Glutamatergic neuron (in vitro differentiated cells): ENCODE results near the gene RPA1. TPM values are rescaled to one million over a fixed set of nuclear protein-coding genes. Genes with fewer than 3 reads are reported as not detected.

Experiments used
- DNase-seq: peaks from one replicate; pipeline ENCODE4 v3.0.0; 2022
- H3K27ac Mint-ChIP-seq: one replicate; pipeline ENCODE4 v1.8.0; 2020; ENCODE audit warnings: mild to moderate bottlenecking, mixed read lengths, inconsistent platforms; ENCODE audit not compliant: unreplicated experiment
- H3K27me3 Mint-ChIP-seq: one replicate; pipeline ENCODE4 v1.8.0; 2020; ENCODE audit warnings: mild to moderate bottlenecking, moderate library complexity, mixed read lengths, inconsistent platforms; ENCODE audit not compliant: unreplicated experiment
- H3K36me3 Mint-ChIP-seq: one replicate; pipeline ENCODE4 v1.8.0; 2020; ENCODE audit warnings: mild to moderate bottlenecking, mixed read lengths, inconsistent platforms; ENCODE audit not compliant: unreplicated experiment
- H3K4me1 Mint-ChIP-seq: one replicate; pipeline ENCODE4 v1.8.0; 2020; ENCODE audit warnings: mild to moderate bottlenecking, low read depth, mixed read lengths, inconsistent platforms; ENCODE audit not compliant: unreplicated experiment
- H3K4me3 Mint-ChIP-seq: one replicate; pipeline ENCODE4 v1.8.0; 2020; ENCODE audit warnings: mild to moderate bottlenecking, mixed read lengths, inconsistent platforms; ENCODE audit not compliant: unreplicated experiment
- H3K9me3 Mint-ChIP-seq: one replicate; pipeline ENCODE4 v1.8.0; 2020; ENCODE audit warnings: mild to moderate bottlenecking, moderate library complexity, mixed read lengths, inconsistent platforms; ENCODE audit not compliant: unreplicated experiment
- CTCF ChIP-seq: fragments of 200-600 bp; sonication (generic); IDR thresholded peaks from one replicate; pipeline ENCODE4 v1.5.0; 2021; ENCODE audit not compliant: partially characterized antibody, unreplicated experiment
- long read RNA-seq: library from polyadenylated mRNA; unstranded; transcript quantifications from one replicate; pipeline ENCODE4 v2.0.0, GENCODE V29; 2020; ENCODE audit not compliant: unreplicated experiment
- total RNA-seq: library from RNA; stranded (reverse); fragmentation: NEBNext Ultra II Directional; extraction: Animal tissue kit (Norgen Biotek cat#: 25700); gene quantifications from one replicate; pipeline ENCODE4 v1.2.1, GENCODE V29; 2021; ENCODE audit not compliant: unreplicated experiment

The RPA1 gene
- 43.4 TPM for total RNA-seq
- long read RNA-seq, full-length matches to known transcripts, result 21 of 26 reads
- long read RNA-seq, partial matches to known transcripts, result 3 of 26 reads
- long read RNA-seq, other reads (novel, unspliced or antisense), result 2 of 26 reads

- H3K9me3 Mint-ChIP-seq, result peaks cover 9% of the 10 kb centered on the region
- H3K4me1 Mint-ChIP-seq, result peaks cover 10% of the 10 kb centered on the region
- TF ChIP-seq CTCF, result no peak
- H3K4me3 Mint-ChIP-seq, result peak within 1 kb of the TSS; percentile 93
- no peaks in the 10 kb centered on the region for H3K36me3 Mint-ChIP-seq
- H3K27ac Mint-ChIP-seq, result peak within 1 kb of the TSS; percentile 16
- H3K27me3 Mint-ChIP-seq, result no peaks in the 10 kb centered on the region
- DNase-seq, result peak; percentile 91
These were observed at the start of gene RPA1, which contains the start of gene SMYD4 for GRCh38 chr17:1829592-1830257. TSS of gene RPA1 (plus strand) at chr17:1830005. CDS start at chr17:1830094, 89 bp downstream. TSS of gene SMYD4 (minus strand) at chr17:1829902. CDS start at chr17:1827994, 1,908 bp downstream.

GRCh38 chr17:1782171-1782567 lies 47.6 kb upstream of the RPA1 start:
- no peaks in the 10 kb centered on the region for H3K36me3 Mint-ChIP-seq

GRCh38 chr17:1783271-1783670 lies 46.5 kb upstream of the RPA1 start:
- DNase-seq, result no peak
- Mint-ChIP-seq H3K27ac (peak overlapping the region; percentile 21), H3K27me3 (peaks cover 2% of the 10 kb centered on the region), H3K4me1 (peaks cover 13% of the 10 kb centered on the region), H3K36me3 (no peaks in the 10 kb centered on the region), H3K4me3 (no peak overlapping the region), H3K9me3 (peaks cover 3% of the 10 kb centered on the region)
- no peak for TF ChIP-seq CTCF

More at GRCh38 chr17:1782171-1782567, 47.6 kb upstream of the RPA1 start:
- H3K9me3 Mint-ChIP-seq, result peaks cover 7% of the 10 kb centered on the region
- peaks cover 13% of the 10 kb centered on the region for H3K4me1 Mint-ChIP-seq
- no peak overlapping the region for H3K4me3 Mint-ChIP-seq
- TF ChIP-seq CTCF, result no peak
- H3K27me3 Mint-ChIP-seq, result peaks cover 2% of the 10 kb centered on the region
- DNase-seq, result no peak
- H3K27ac Mint-ChIP-seq, result no peak overlapping the region

GRCh38 chr17:1783834-1784611 lies 45.8 kb upstream of the RPA1 start:
- peaks cover 3% of the 10 kb centered on the region for H3K9me3 Mint-ChIP-seq
- H3K36me3 Mint-ChIP-seq, result no peaks in the 10 kb centered on the region
- TF ChIP-seq CTCF, result peak; percentile 65
- peaks cover 13% of the 10 kb centered on the region for H3K4me1 Mint-ChIP-seq
- DNase-seq, result no peak
- H3K27ac Mint-ChIP-seq, result peak overlapping the region; percentile 38
- H3K27me3 Mint-ChIP-seq, result peaks cover 2% of the 10 kb centered on the region
- H3K4me3 Mint-ChIP-seq, result no peak overlapping the region
